ENCODE data around the gene ADGRL1. TPM values are rescaled to one million over a fixed set of nuclear protein-coding genes. Genes with fewer than 3 reads are reported as not detected.

ADGRL1 gene
- total RNA-seq, 2 experiments from 2014 or later: 2.6 to 8.2 TPM

GRCh38 chr19:14114854-14115253 lies 91.1 kb downstream of the ADGRL1 start:
- peaks cover 31% of the 10 kb centered on the region for H3K4me1 ChIP-seq (ENCODE audit: insufficient read depth, low read length, poor library complexity, severe bottlenecking)
- H3K27ac ChIP-seq (ENCODE audit: low read depth, low read length, poor library complexity, severe bottlenecking): no peak overlapping the region
- no peaks in the 10 kb centered on the region for H4K20me1 ChIP-seq (ENCODE audit: insufficient read depth, low read length)
- intact Hi-C loops (cut with micrococcal nuclease; ENCODE audit: unreplicated experiment): loop anchor here (1.0 kb wide), 1 partner anchor 42 kb away; no protein-coding TSS in a partner anchor
- peak; percentile 57 for DNase-seq (ENCODE audit: low spot score)
- ChIA-PET CTCF (ENCODE audit: unreplicated experiment) (no interaction called here), POLR2A (interaction anchor here (0.9 to 1.5 kb wide), 2 partner anchors 19 to 22 kb away, joined by 3 to 4 read pairs; partner anchors contain the start of gene ASF1B)
- H3K9me2 ChIP-seq (ENCODE audit: insufficient read depth, low read length): no peaks in the 10 kb centered on the region
- H2AFZ ChIP-seq (ENCODE audit: low read length): no peak overlapping the region
- peaks cover 2% of the 10 kb centered on the region for H3K36me3 ChIP-seq (ENCODE audit: insufficient read depth, low read length)
- no peaks in the 10 kb centered on the region for H3K9me3 ChIP-seq (ENCODE audit: low read length)
- no peak overlapping the region for H3K4me3 ChIP-seq (ENCODE audit: low read depth, low read length, poor library complexity, severe bottlenecking)
- peak overlapping the region; percentile 28; the same call in 1 of the 2 replicates for H3K4me2 ChIP-seq (ENCODE audit: low read length)
- TF ChIP-seq CTCF (conservative IDR thresholded peaks at IDR 0.05; ENCODE audit: low read length) (peak; percentile 78), EZH2phosphoT487 (IDR thresholded peaks at IDR 0.05; ENCODE audit: borderline replicate concordance, low read depth, low read length) (no peak)
- no TSS peak for BruUV-seq (replicated peaks)
- no peaks in the 10 kb centered on the region; the same call in 1 of the 2 replicates for H3K79me2 ChIP-seq (ENCODE audit: insufficient read depth, low read depth, low read length)

GRCh38 chr19:14114439-14114838 lies 91.5 kb downstream of the ADGRL1 start:
- Histone ChIP-seq H3K4me3 (ENCODE audit: low read depth, low read length, poor library complexity, severe bottlenecking) (no peak overlapping the region), H3K36me3 (ENCODE audit: insufficient read depth, low read length) (no peaks in the 10 kb centered on the region), H3K79me2 (ENCODE audit: insufficient read depth, low read depth, low read length) (no peaks in the 10 kb centered on the region; the same call in 1 of the 2 replicates), H4K20me1 (ENCODE audit: insufficient read depth, low read length) (no peaks in the 10 kb centered on the region), H3K27ac (ENCODE audit: low read depth, low read length, poor library complexity, severe bottlenecking) (no peak overlapping the region), H3K9me2 (ENCODE audit: insufficient read depth, low read length) (no peaks in the 10 kb centered on the region), H3K9me3 (ENCODE audit: low read length) (no peaks in the 10 kb centered on the region), H3K4me2 (ENCODE audit: low read length) (peak overlapping the region; percentile 28; the same call in 1 of the 2 replicates), H2AFZ (ENCODE audit: low read length) (no peak overlapping the region), H3K4me1 (ENCODE audit: insufficient read depth, low read length, poor library complexity, severe bottlenecking) (peaks cover 31% of the 10 kb centered on the region)
- no TSS peak for BruUV-seq (replicated peaks)
- ChIA-PET POLR2A (interaction anchor here (1.5 kb wide), 1 partner anchor 18 kb away, joined by 4 read pairs; no protein-coding TSS in a partner anchor), CTCF (ENCODE audit: unreplicated experiment) (no interaction called here)
- no peak for TF ChIP-seq CTCF (conservative IDR thresholded peaks at IDR 0.05; ENCODE audit: low read length)
- no peak for TF ChIP-seq EZH2phosphoT487 (IDR thresholded peaks at IDR 0.05; ENCODE audit: borderline replicate concordance, low read depth, low read length)
- no peak for DNase-seq (ENCODE audit: low spot score)
- intact Hi-C loops (cut with micrococcal nuclease; ENCODE audit: unreplicated experiment): loop anchor here (1.0 kb wide), 1 partner anchor 41 kb away; no protein-coding TSS in a partner anchor

GRCh38 chr19:14113762-14114414 lies 92.1 kb downstream of the ADGRL1 start:
- intact Hi-C loops (cut with micrococcal nuclease; ENCODE audit: unreplicated experiment): loop anchor here (1.0 kb wide), 1 partner anchor 41 kb away; no protein-coding TSS in a partner anchor
- TF ChIP-seq EZH2phosphoT487 (IDR thresholded peaks at IDR 0.05; ENCODE audit: borderline replicate concordance, low read depth, low read length): no peak
- peak; percentile 74 for TF ChIP-seq CTCF (conservative IDR thresholded peaks at IDR 0.05; ENCODE audit: low read length)
- no TSS peak for BruUV-seq (replicated peaks)
- Histone ChIP-seq H3K27ac (ENCODE audit: low read depth, low read length, poor library complexity, severe bottlenecking) (no peak overlapping the region), H2AFZ (ENCODE audit: low read length) (no peak overlapping the region), H3K4me2 (ENCODE audit: low read length) (peak overlapping the region; percentile 24; the same call in 1 of the 2 replicates), H3K36me3 (ENCODE audit: insufficient read depth, low read length) (no peaks in the 10 kb centered on the region), H3K4me3 (ENCODE audit: low read depth, low read length, poor library complexity, severe bottlenecking) (no peak overlapping the region), H4K20me1 (ENCODE audit: insufficient read depth, low read length) (no peaks in the 10 kb centered on the region), H3K9me2 (ENCODE audit: insufficient read depth, low read length) (no peaks in the 10 kb centered on the region), H3K9me3 (ENCODE audit: low read length) (no peaks in the 10 kb centered on the region), H3K4me1 (ENCODE audit: insufficient read depth, low read length, poor library complexity, severe bottlenecking) (peaks cover 30% of the 10 kb centered on the region), H3K79me2 (ENCODE audit: insufficient read depth, low read depth, low read length) (no peaks in the 10 kb centered on the region; the same call in 1 of the 2 replicates)
- ChIA-PET CTCF (ENCODE audit: unreplicated experiment) (no interaction called here), POLR2A (no interaction called here)
- peak; percentile 31 for DNase-seq (ENCODE audit: low spot score)

Data from OCI-LY7 (cell line).